HCEC 1CT (cell line): ENCODE measurements around the gene MINK1.

Experiments
- DNase-seq: peaks from one replicate; pipeline ENCODE4 v3.0.0-alpha.2; 2017

Gene MINK1

DNA sequence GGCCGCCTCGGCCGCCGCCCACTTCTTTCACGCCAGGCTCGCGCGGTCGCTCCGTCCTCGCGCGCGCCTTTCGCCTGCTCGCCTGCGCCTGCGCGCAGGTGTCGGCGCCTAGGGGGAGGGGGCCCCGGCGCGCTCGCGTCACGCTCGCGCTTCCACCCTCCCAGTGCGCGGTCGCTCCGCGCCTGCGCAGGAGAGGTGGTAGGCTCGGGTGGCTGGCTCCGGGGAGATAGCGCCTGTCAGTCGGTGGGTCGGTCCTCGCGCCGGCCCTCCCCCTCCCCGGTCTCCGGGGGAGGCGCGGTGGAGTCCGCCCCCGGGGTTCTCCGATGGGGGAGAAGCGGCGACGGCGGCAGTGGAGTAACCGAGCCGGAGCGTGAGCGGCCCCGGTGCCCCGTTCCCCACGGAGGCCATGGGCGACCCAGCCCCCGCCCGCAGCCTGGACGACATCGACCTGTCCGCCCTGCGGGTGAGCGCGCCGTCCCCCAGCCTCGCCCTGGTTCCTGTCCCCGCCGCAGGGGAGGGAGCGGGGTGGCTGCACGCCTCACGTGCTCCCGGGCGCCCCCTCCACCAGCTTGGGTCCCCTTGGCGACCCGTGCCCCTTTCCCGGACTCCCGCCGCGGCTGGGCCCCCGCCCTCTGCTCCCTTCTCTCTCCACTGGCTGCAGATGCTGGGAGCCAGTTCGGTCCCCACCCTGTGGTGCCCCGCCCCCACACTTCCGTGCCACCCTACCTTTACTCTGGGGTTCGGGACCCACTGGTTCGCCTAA, at the start of gene MINK1:
Gene MINK1 (plus strand): TSS at position 163 of the 763 bp plus-strand sequence. CDS start 244 bp downstream, at position 407.
- peak; percentile 97 for DNase-seq

DNA sequence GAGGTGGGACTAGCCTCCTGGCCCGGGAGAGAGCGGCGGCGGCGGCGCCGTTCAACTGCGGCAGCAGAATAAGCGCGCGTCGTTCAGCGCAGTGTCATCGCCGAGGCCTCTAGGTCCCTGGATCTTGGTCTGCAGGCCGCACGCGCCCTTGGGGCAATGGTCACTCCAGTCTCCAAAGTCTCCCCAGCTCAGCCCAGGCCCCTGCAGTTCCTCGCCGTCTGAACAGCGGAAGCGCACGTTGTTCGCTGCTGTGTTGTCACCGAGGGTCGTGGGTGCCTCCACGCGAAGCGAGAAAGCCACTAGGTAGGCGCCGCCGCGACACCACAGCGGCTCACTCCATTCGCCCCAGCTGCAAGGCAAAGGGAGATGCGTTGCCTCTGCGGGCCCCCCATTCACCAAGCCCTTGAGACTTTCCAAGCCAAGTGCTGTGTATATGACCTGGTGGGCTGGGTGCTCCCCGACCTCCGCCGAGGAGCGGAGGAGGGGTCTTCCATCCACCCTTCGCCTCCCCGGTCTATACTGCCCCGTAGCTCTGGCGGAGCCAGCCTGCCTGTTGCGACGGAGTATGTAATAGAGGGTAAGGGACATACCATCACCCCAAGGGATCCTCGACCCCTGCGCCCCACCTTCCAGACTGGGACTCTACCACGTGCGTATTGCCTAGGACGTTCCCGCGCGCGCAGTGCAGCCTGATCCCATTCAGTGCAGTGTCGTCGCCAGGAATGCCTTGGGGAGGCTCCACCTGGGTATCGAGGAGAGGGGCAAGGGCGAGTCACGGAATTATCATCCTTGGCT, 47.6 kb upstream of the MINK1 start:
- DNase-seq = no peak

GRCh38 chr17:4786106-4786511, 47.0 kb upstream of the MINK1 start, which contains the start of gene VMO1:
Gene VMO1, minus strand, starts transcription at chr17:4786364. Its CDS starts 12 bp downstream, at chr17:4786352.
- peak; percentile 60 for DNase-seq

GRCh38 chr17:4786516-4786915, 46.6 kb upstream of the MINK1 start:
- no peak for DNase-seq

- DNase-seq = no peak
These were observed 44.9 kb upstream of the MINK1 start for GRCh38 chr17:4788159-4788806.

GRCh38 chr17:4788807-4789700, 44.1 kb upstream of the MINK1 start, which contains the start of gene GLTPD2:
Gene GLTPD2, plus strand, starts transcription at chr17:4788964. Its CDS starts 48 bp downstream, at chr17:4789012.
- no peak for DNase-seq

- DNase-seq = no peak
These were observed 43.5 kb upstream of the MINK1 start for GRCh38 chr17:4789701-4789950.

- peak; percentile 89 for DNase-seq
These were observed 43.0 kb upstream of the MINK1 start for GRCh38 chr17:4789951-4790704.

DNA sequence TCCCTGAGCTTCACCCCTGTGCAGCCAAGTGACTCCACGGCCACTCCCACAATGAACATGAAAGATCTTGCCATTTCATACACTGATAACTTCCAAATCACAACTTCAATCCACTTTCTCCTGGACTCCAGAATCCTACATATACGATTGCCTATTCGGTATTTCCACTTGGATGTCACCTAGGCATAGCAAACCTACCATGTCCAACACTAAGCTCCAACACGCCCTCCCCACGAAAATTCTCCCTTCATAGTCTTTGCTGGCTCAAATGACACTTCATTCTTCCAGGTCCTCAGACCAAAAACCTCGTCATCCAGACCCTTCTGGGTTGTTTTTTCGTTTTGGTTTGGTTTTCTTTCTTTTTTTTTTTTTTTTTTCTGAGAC, 42.4 kb upstream of the MINK1 start:
- no peak for DNase-seq

DNA sequence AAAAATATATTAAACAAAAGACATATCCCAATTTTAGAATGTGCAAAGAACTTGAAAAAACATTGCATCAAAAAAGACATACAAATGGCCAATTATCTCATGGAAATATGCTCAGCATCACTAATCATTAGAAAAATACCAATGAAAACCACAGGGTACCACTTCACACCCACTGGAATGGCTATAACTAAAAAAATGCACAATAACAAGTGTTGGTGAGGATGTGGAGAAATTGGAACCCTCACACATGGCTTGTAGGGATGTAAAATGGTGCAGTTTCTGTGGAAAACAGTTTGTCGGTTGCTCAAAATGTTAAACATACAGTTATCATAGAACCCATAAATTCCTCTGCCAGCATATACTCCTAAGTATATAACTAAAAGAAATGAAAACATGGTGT, 38.0 kb upstream of the MINK1 start:
- no peak for DNase-seq

DNA sequence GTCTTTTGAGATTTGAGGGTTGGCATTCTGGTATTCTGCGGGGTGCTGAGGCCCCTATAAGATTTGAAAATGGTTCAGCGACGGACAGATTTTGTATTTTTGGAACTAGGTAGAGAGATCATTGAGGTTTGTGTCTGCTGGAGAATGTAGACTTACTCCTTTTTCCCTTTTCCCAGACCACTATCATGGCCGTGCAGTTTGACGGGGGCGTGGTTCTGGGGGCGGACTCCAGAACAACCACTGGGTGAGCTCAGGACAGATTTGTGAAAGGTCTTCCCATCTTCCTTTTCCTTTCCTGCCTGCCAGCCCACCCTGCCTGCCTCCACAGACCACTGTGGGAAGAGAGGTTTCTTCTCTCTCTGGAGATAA, 36.6 kb upstream of the MINK1 start:
- peak; percentile 24 for DNase-seq

DNA sequence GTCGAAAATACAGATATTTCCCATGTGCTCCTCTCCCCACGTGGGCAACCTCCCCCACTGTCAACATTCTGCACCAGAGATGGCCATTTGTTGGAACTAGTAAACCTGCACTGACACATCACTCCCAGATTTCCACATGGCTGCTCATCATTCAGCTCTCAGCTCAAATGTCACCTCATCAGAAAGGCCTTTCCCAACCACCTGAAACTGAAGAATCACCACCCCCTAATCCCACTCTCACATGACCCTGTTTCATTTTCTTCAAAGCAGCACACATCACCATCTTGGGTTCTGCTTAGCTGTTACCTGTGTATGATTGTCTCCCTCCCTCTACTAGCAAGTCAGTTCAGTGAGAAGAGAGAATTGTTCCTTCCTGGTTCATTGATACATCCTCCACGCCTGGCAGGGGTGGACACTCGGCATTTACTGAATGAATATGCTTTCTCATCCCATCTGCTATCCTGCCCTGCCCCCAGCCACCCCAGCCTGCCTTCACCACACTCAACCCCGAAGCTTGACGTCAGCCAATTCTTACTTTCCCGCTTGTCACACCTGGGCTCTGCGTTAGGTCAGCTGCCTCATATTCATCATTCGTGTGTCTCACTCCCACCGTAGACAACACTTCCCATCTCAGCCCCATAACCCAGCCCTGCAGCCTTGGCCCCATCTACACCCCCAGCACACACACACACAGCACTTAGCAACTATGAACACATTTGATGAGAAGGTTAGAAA, 32.5 kb upstream of the MINK1 start:
- DNase-seq = no peak

DNA sequence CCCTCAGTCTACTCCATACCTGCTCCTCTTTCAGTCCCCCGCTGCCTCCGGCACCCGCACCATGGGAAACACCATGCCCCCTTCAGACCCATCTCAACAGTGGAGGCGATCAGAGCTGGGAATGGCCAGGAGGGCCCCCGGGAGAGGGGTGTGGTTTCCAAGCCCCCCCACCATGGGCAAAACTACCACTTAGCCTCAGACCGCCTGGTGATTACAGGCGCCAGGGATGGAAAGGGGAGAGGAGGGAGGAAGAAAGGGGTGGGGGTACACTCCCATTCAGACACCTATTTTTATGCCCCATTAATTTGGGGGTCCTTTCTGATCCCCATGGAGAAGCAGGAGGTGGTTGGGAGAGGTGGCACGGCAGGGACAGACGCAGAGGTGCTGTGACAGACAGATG, 30.9 kb upstream of the MINK1 start, which contains the start of gene C17orf114:
Gene C17orf114 (minus strand): TSS at position 101 of the 400 bp plus-strand sequence.
- no peak for DNase-seq

DNA sequence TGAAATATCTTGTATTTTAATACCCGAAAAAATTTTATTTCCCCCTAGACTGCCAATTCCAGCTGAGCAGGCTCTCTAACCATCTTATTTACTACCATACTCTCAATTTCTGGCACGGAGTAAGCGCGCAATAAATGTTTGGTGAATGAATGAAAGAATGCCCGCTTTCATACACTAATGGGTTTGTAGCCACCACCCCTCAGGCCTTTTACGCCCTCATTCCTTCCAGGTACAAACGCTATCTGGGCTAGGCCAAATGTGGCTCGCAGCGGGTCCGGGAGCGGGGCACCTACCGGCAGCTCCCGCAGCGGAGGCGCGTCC, 26.7 kb upstream of the MINK1 start:
- DNase-seq = no peak

- peak; percentile 76 for DNase-seq
These were observed 26.1 kb upstream of the MINK1 start, which contains the start of gene PLD2 for GRCh38 chr17:4806777-4807604. Gene PLD2, plus strand, starts transcription at chr17:4807152. Its CDS starts 621 bp downstream, at chr17:4807773.

DNA sequence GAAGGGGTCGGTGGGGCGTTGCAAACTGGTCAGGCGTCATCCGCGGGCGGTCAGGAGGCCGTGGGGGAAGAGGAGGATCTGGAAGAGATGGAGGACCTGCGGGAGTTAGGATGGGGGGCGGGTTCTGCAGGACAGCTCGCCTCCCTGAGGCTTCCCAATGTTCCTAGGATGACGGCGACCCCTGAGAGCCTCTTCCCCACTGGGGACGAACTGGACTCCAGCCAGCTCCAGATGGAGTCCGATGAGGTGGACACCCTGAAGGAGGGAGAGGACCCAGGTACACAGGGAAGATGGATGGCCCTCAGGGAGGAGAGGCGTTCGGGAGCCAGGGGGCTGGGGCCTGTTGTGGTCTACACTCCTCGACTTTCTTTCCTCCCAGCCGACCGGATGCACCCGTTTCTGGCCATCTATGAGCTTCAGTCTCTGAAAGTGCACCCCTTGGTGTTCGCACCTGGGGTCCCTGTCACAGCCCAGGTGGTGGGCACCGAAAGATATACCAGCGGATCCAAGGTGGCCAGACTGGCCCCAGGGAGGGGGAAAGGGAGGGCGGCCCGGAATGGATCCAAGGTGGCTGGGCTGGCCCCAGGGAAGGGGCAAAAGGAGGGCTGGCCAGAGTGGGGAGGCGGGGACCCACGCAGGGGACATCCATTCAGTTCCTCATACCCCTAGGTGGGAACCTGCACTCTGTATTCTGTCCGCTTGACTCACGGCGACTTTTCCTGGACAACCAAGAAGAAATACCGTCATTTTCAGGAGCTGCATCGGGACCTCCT, 25.3 kb upstream of the MINK1 start:
- DNase-seq = no peak

DNA sequence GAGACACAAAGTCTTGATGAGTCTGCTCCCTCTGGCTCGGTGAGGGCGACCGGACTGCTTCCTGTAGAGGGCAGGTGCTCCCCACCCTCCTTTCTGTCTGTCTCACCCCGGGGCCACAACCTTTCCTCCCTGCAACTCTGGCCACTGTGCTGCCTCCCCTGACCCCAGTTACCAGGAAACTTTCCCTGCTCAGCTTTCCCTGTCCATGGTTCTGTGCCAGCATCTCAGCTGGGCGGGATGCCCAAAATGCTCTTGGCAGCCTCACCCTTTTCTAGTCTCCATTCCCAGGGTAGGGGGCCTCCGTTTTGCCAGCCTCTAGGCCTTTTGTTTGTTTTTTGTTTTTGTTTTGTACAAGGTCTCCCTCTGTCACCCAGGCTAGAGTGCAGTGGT, 24.8 kb upstream of the MINK1 start:
- no peak for DNase-seq

GRCh38 chr17:4810696-4811290, 22.3 kb upstream of the MINK1 start:
- DNase-seq = no peak

DNA sequence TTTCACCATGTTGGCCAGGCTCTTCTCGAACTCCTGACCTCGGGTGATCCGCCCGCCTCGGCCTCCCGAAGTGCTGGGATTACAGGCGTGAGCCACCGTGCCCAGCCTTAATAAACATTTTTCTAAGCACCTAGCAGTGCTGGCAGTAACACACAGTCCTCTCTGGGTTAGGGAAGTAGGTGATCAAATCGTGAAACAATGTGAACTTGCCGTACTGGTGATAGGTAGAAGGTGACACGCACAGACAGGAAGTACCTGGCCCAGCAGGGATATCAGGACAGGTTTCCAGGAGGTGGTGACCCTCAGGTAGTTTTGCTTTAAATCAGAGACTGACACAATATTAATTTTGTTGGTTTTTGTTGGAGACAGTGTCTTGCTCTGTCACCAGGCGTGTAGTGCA, 21.7 kb upstream of the MINK1 start:
- no peak for DNase-seq
